Glutamatergic neuron (in vitro differentiated cells): ENCODE measurements around the gene DRAM1. TPM values are rescaled to one million over a fixed set of nuclear protein-coding genes. Genes with fewer than 3 reads are reported as not detected.

Source experiments
- DNase-seq: peaks from one replicate; pipeline ENCODE4 v3.0.0; 2022
- H3K27ac Mint-ChIP-seq: one replicate; pipeline ENCODE4 v1.8.0; 2020; ENCODE audit warnings: mild to moderate bottlenecking, mixed read lengths, inconsistent platforms; ENCODE audit not compliant: unreplicated experiment
- H3K27me3 Mint-ChIP-seq: one replicate; pipeline ENCODE4 v1.8.0; 2020; ENCODE audit warnings: mild to moderate bottlenecking, moderate library complexity, mixed read lengths, inconsistent platforms; ENCODE audit not compliant: unreplicated experiment
- H3K36me3 Mint-ChIP-seq: one replicate; pipeline ENCODE4 v1.8.0; 2020; ENCODE audit warnings: mild to moderate bottlenecking, mixed read lengths, inconsistent platforms; ENCODE audit not compliant: unreplicated experiment
- H3K4me1 Mint-ChIP-seq: one replicate; pipeline ENCODE4 v1.8.0; 2020; ENCODE audit warnings: mild to moderate bottlenecking, low read depth, mixed read lengths, inconsistent platforms; ENCODE audit not compliant: unreplicated experiment
- H3K4me3 Mint-ChIP-seq: one replicate; pipeline ENCODE4 v1.8.0; 2020; ENCODE audit warnings: mild to moderate bottlenecking, mixed read lengths, inconsistent platforms; ENCODE audit not compliant: unreplicated experiment
- H3K9me3 Mint-ChIP-seq: one replicate; pipeline ENCODE4 v1.8.0; 2020; ENCODE audit warnings: mild to moderate bottlenecking, moderate library complexity, mixed read lengths, inconsistent platforms; ENCODE audit not compliant: unreplicated experiment
- CTCF ChIP-seq: fragments of 200-600 bp; sonication (generic); IDR thresholded peaks from one replicate; pipeline ENCODE4 v1.5.0; 2021; ENCODE audit not compliant: partially characterized antibody, unreplicated experiment
- total RNA-seq: library from RNA; stranded (reverse); fragmentation: NEBNext Ultra II Directional; extraction: Animal tissue kit (Norgen Biotek cat#: 25700); gene quantifications from one replicate; pipeline ENCODE4 v1.2.1, GENCODE V29; 2021; ENCODE audit not compliant: unreplicated experiment

DRAM1 gene
- total RNA-seq, 1 donor from 2014 or later: 0.83 TPM

GRCh38 chr12:101920906-101921305, 43.5 kb downstream of the DRAM1 start:
- Mint-ChIP-seq H3K36me3 (no peaks in the 10 kb centered on the region), H3K9me3 (peaks cover 1% of the 10 kb centered on the region), H3K27ac (no peak overlapping the region), H3K27me3 (no peaks in the 10 kb centered on the region), H3K4me3 (no peak overlapping the region), H3K4me1 (no peaks in the 10 kb centered on the region)
- TF ChIP-seq CTCF: no peak
- no peak for DNase-seq

GRCh38 chr12:101923045-101923718, 45.8 kb downstream of the DRAM1 start:
- Mint-ChIP-seq H3K9me3 (no peaks in the 10 kb centered on the region), H3K4me1 (no peaks in the 10 kb centered on the region), H3K27me3 (no peaks in the 10 kb centered on the region), H3K4me3 (no peak overlapping the region), H3K36me3 (no peaks in the 10 kb centered on the region), H3K27ac (no peak overlapping the region)
- no peak for DNase-seq
- no peak for TF ChIP-seq CTCF

DNA sequence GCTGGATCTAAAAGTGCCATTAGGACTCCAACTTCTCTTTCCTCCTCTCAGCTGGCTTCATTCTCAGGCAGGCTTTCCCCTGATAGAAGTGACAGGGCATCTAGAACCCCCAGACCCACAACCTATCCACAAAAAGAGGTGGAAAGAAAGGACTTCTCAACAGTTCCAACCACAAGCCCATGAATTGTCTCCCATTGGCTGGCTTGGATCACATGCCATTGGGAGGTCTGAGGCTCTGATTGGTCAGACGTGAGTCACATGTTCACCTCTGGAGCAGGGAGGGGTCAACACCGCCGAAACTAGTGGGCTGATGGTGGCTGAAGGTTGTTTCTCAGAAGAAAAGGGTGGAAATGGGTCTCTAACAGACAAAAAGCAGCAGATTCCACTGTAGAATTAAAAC, 47.2 kb downstream of the DRAM1 start:
- Mint-ChIP-seq H3K4me3 (no peak overlapping the region), H3K27ac (no peak overlapping the region), H3K36me3 (no peaks in the 10 kb centered on the region), H3K27me3 (no peaks in the 10 kb centered on the region), H3K4me1 (no peaks in the 10 kb centered on the region), H3K9me3 (no peaks in the 10 kb centered on the region)
- no peak for TF ChIP-seq CTCF
- DNase-seq: no peak

GRCh38 chr12:101925361-101925760, 48.0 kb downstream of the DRAM1 start:
- no peak for DNase-seq
- no peaks in the 10 kb centered on the region for H3K4me1 Mint-ChIP-seq
- TF ChIP-seq CTCF: no peak
- H3K9me3 Mint-ChIP-seq: no peaks in the 10 kb centered on the region
- no peak overlapping the region for H3K27ac Mint-ChIP-seq
- no peaks in the 10 kb centered on the region for H3K27me3 Mint-ChIP-seq
- no peak overlapping the region for H3K4me3 Mint-ChIP-seq
- no peaks in the 10 kb centered on the region for H3K36me3 Mint-ChIP-seq

DNA sequence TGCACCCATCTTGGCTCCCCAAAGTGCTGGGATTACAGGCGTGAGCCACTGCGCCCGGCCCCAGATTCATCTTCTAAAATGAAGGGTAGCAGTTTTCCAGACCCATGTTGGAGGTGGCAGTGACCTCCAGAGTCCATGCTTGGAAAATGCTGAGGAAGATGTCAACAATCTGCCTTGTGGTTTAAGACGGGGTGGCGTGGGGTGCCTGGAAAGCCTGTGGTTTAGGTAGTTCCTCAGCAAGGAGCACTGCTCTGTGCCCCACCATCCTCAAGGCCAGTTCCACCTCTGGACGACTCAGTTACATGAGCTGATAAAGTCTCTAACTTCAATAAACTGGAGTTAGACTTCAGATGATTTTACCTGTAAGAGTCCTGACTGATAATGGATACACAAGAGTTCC, 48.6 kb downstream of the DRAM1 start:
- Mint-ChIP-seq H3K27me3 (no peaks in the 10 kb centered on the region), H3K4me1 (no peaks in the 10 kb centered on the region), H3K27ac (no peak overlapping the region), H3K36me3 (no peaks in the 10 kb centered on the region), H3K9me3 (no peaks in the 10 kb centered on the region), H3K4me3 (no peak overlapping the region)
- TF ChIP-seq CTCF: no peak
- DNase-seq: no peak
